HG02852 (cell line): Measurements from ENCODE around the gene PPP1R14B.
A peak's percentile ranks its signal among the peaks of the same experiment; 100 is the strongest.

ENCODE experiments used
- ATAC-seq: cut with Tn5 transposase; IDR thresholded peaks from one replicate; pipeline ENCODE4 v1.9.1; 2021; ENCODE audit warnings: mild to moderate bottlenecking, moderate library complexity; ENCODE audit not compliant: unreplicated experiment

PPP1R14B gene

DNA sequence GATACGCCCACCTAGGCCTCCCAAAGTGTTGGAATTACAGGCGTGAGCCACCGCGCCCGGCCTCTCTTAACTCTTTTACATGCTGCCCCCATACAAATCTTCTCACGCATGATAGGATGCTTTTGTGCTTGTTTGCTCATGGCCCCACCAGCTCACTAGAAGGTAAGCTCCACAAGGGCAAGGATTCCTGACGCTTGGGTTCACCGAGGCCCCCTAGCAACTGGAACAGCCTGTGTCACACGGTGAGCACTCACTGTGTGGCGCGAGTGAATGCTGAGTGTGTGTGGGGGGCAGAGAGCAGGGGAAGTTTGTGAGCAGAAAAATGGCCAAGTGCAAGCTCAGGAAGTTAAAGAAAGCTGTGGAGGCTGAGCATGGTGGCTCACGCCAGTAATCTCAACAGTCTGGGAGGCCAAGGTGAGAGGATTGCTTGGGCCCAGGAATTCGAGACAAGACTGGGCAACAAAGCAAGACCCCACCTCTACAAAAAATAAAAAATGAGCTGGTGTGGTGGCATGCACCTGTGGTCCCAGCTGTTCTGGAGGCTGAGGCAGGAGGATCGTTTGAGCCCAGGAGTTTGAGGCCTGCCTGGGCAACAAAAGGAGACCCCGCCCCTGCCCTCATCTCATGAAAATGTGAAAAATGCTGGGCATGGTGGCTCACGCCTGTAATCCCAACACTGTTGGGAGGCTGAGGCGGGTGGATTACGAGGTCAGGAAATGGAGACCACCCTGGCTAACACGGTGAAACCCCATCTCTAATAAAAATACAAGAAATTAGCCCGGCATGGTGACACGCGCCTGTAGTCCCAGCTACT lies 35.4 kb upstream of the PPP1R14B start:
- ATAC-seq, result no peak

- no peak for ATAC-seq
These were observed 31.9 kb upstream of the PPP1R14B start for GRCh38 chr11:64278576-64279190.

DNA sequence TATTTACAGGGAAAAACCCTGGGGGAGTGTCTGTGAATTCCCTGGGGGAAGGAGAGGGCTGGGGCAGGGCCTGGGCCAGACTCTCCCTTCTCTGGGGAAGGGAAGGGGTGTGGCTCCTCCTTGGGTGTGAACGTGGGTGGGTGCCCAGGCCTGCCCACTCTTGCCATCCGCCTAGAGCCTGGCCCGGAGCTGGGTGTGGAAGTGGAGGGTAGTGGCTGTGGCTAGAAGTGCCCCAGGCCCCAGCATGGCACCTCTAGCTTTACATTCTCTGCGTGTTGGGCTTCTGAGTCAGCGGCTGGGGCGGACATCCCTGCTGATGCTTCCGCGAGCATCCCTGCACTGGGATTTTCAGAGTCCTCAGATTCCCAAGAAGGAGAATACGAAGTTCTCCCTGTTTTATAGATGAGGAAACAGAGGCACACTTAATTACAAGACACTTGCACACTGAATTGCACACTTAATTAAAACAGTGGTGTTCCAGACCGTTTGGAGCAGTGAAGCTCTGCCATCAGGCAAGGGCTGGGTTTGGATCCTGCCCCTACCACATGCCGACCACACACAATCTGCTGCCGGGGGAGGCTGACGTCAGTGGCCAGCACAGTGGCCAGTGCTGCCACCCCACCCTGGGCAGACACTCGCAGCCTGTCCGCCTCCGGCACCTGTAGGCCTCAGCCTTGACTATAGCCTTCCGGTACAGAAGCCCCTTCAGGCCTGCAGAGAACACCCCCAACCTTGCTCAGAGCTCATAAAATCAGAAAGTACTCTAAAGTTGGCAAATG lies 30.1 kb upstream of the PPP1R14B start:
- no peak for ATAC-seq

DNA sequence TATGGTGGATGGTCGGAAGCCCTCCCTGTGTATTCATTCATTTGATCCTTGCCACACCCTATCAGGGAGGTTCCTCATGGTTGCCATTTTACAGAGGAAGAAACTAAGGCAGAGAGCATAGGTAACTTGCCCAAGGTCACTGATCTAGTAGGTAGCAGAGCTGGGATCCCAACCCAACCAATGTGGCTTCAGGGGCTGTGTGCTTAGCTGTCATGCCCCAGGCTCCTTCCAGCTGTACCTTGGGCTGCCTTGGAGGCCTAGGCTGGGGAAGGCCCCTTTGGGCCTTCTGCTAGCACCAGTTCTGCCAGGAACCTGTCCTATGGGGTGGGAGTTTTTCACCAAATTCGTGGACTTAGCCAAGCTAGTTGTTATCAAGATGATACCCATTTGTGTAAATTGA lies 29.1 kb upstream of the PPP1R14B start:
- ATAC-seq, result no peak

DNA sequence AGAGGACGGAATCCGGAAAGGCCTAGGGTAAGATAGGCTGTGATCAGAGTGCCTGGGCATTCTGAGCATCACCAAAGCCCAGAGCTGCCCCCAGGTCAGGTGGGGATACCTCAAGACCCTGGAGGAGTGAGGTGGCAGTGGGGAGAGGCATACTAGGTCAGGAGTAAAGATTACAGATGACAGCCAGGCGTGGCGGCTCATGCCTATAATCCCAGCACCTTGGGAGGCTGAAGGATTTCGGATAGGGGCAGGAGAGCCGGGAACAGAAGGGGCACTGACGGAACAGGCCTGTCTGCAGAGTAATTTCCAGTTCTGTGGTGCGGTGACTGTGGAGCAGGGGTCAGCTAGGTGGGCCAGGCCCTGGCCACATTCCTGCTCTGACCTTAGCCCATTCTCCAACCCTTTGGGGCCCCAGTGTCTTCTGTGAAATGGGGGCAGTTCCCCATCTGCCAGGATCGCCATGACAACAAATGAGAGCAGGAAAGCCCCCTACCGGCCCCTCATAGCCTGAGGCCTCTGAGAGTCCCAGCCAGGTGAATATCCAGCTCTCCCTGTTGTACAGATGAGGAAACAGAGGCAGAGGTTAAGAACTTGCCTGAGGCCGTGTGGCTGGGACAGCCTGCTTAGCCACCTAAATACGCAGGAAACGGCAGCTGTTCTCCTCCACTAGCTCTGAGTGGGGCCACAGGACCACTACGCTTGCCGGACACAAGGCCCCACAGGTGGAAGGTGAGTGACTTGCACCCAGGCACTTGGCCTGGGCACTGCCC lies 28.5 kb upstream of the PPP1R14B start:
- ATAC-seq, result no peak

GRCh38 chr11:64269540-64270220 lies 22.9 kb upstream of the PPP1R14B start:
- peak; percentile 75 for ATAC-seq

DNA sequence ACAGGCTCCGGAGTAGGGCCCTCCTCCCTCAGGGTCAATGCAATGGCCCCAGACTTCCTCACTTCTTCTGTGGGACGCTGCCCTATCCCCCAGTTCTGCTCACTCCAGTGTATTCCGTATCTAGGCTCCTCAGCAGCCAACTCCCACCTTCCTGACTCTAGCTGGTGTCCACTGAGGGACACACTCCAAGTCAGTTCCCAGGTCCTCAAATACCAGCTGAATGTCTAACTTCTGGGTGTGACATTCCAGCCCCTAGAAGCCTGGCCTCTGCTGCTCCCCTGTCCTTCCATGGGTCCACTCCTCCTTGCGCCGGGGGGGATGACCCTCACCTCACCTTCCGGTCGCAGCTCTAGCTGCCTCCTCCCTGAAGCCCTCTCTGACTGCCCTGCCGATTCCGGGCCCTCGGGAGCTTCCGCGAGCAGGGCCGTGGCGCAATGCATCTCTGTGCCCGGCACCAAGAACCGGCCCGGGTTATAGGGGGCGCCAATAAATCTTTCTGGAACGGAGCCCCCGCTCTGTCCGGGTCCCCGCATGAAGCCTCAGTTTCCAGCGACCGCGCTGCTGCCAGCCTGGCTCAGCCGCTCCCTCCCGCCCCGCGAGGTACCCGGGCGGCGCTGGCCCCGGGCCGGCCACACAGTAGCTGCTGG lies 22.3 kb upstream of the PPP1R14B start:
- ATAC-seq, result peak; percentile 8

- ATAC-seq, result no peak
These were observed 21.5 kb upstream of the PPP1R14B start for GRCh38 chr11:64268025-64268892.

DNA sequence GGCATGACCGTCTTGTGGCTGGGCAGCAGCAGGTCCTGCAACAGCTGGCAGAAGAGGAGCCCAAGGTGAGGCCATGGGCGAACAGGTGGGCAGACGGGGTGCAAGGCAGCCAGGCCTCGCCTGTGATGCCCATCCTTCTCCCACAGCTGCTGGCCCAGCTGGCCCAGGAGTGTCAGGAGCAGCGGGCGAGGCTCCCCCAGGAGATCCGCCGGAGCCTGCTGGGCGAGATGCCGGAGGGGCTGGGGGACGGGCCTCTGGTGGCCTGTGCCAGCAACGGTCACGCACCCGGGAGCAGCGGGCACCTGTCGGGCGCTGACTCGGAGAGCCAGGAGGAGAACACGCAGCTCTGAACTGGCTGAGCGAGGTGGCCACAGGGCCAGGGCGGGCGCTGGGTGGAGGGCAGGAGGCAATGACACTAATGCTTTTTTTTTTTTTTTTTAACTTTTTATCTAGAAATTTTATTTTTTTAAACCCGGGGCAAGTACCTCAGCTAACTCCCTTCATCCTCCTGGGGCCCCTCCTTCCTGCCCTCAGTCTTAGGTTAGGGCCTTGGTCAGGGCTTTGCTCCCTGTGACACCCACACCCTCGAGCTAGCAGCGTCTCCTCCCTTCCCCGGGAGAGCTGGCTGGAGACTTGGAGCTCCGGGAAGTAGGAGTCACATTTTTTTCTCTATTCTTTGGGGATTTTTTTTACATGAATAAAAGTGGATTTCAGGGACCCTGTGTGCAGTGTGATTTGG lies 20.6 kb upstream of the PPP1R14B start:
- ATAC-seq, result no peak

DNA sequence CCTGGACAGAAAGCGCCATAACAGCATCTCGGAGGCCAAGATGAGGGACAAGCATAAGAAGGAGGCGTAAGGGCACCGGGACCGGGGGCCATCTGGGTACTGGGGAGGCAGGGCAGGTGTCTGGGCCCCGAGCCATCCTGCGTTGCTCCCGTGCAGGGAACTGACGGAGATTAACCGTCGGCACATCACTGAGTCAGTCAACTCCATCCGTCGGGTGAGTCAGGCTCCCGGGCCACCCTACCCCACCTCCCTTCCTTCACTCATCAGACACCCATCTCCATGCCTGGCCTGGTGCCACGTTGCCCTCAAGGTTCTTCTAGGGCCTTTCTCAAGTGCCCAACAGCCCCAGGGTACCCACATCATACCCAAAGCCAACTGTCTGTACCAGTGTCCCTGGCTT lies 19.6 kb upstream of the PPP1R14B start:
- ATAC-seq, result no peak

DNA sequence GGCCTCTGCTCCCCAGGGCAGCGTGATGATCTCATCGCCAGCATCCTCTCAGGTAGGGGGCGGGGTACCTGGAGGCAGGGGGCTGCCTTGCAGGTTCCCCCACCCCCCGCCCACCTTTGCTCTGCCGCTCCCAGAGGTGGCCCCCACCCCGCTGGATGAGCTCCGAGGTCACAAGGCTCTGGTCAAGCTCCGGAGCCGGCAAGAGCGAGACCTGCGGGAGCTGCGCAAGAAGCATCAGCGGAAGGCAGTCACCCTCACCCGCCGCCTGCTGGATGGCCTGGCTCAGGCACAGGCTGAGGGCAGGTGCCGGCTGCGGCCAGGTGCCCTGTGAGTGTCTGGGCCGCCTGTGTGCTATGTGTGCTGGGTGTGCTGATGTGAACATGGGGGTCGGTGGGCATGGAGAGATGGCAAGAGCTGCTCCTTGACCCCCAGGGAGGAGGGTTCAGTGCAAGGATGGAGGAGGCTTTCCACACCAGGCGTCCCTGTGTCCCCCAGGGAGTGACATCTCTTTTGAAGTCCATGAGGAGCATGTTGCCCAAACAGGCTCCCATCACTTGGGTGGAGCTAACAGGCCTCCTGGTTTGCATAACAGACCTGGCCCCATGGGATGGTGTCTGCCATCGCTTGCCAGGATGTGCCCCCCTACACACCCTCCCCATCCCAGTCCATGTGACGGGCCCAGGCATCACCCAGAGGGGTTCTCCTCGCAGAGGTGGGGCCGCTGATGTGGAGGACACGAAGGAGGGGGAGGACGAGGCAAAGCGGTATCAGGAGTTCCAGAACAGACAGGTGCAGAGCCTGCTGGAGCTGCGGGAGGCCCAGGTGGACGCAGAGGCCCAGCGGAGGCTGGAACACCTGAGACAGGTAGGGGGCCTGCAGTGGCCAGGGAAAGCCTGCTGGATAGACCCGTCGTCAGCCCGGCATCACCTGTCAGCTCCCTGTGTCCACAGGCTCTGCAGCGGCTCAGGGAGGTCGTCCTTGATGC lies 18.7 kb upstream of the PPP1R14B start:
- ATAC-seq, result no peak

DNA sequence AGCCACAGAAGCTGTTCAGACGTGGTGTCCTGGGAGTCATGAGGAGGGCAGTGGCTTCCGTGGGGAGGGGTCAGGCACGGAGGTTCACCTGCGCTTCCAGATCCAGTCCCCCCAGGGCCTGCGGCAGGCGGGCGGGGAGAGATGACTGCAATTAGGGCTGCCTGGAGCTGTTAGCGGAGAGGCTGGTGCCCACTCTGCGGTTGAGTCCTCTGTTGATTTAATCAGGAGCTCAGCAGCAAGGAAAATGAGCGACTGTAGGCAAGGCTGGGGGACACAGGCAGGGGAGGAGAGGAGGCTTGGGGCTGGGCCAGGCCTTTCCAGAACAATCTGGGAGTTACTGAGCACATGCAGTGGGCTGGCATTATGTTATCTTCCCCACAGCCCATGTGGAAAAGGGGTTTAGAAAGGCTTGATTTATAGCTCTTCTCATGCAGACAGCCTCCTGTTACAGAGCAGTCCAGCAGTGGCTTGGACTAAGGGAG lies 17.7 kb upstream of the PPP1R14B start:
- no peak for ATAC-seq

DNA sequence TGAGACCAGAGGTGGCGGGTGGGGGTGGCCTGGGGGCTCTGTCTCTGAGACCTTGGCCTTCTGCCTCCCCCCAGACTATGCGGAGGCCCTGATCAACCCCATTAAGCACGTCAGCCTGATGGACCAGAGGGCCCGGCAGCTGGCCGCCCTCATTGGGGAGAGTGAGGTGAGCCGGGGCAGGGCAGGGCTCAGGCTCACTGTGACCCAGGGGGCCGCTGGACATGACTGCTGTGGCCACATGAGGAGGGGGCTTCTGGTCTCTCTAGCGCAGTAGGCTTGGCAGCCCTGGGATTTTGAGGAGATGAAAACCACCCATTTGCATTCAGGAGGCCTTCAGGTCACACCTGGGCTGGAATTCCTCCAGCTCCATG lies 17.2 kb upstream of the PPP1R14B start:
- no peak for ATAC-seq

DNA sequence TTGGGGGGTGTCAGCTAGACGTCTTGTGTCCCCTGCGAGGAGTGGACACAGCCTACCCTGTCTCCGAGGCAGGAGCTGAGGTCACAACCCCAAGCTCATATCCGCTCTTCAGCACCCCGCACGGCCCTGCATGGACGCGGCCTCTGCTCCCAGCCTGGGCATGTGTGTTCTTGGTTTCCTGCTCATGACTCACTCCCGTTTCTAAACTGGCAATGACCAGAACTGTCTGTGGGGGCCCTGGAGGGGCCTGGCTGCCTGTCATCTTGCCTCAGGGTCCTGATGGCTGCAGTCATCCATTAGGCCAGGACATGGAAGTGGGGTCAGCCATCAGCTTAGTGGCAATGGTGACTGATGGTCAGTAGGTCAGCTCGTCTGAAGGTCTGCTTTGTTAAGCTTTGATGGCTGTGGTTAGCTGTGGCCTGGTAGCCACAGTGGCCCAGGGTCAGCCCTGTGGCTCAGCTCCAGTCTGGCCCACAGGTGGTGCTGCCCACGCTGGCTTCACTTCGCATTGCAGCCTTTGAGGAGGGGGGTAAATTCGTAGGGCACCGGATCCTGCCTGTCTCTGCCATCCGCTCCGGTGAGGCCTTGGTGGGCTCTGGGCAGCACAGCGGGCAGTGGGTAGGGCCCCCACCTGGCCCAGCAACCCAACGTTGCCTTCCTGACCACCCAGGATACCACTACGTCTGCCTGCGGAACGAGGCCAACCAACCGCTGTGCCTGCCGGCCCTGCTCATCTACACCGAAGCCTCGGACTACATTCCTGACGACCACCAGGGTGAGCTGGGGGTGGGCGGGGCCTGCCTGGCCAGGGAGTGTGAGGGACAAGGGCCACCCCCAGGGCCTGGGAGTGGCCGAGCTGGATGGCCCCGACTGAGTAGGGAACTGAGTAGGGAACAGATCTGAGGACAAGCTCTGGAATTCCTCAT lies 16.5 kb upstream of the PPP1R14B start:
- no peak for ATAC-seq

GRCh38 chr11:64262271-64263002 lies 15.7 kb upstream of the PPP1R14B start:
- no peak for ATAC-seq
